SK-N-SH (cell line): ENCODE data around the gene ADH7. TPM values are rescaled to one million over a fixed set of nuclear protein-coding genes. Genes with fewer than 3 reads are reported as not detected.
"Not testable (repeated sequence)": the region's sequence is repeated elsewhere in the genome, so short reads cannot be mapped to it uniquely, and the experiment has no call there.

Source experiments
- CTCF ChIA-PET: fragments of 300-600, 350-600 bp; formaldehyde crosslinking; extraction: SDS; loops from one replicate; lab custom pipeline; 2021; lab: Yijun Ruan, JAX
- POLR2A ChIA-PET: fragments of 350-600 bp; sonication (Branson Sonifier 250); formaldehyde crosslinking; extraction: SDS; loops from one replicate; lab custom pipeline; 2020; ENCODE audit warnings: antibody characterized with exemption, inconsistent platforms; lab: Yijun Ruan, JAX
- DNase-seq: peaks from one replicate; pipeline ENCODE4 v3.0.0; 2012
- H2AFZ ChIP-seq: fragments of 200-600 bp; sonication (generic); 2 replicates; pipeline ENCODE4 v1.8.1; 2016; ENCODE audit warnings: antibody characterized with exemption, mild to moderate bottlenecking, low read depth
- H3F3A ChIP-seq: fragments of 200-600 bp; sonication (generic); replicated peaks from 2 replicates; pipeline ENCODE3; 2016; ENCODE audit warnings: antibody characterized with exemption, mild to moderate bottlenecking; ENCODE audit not compliant: insufficient read depth
- H3K27ac ChIP-seq, 2 experiments: fragments of 200-500 bp in 1 of 2; fragments of 200-600 bp in 1 of 2; sonication (Bioruptor generic) in 1 of 2; sonication (generic), shearing (Covaris generic) in 1 of 2; 2 replicates each; pipeline versions ENCODE4 v1.5.1 to v1.6.1; 2014 to 2016; ENCODE audit warnings: low read depth in 2 of 2, inconsistent platforms in 1 of 2, low read length in 1 of 2, mild to moderate bottlenecking in 1 of 2, mixed read lengths in 1 of 2
- H3K27me3 ChIP-seq: fragments of 200-600 bp; sonication (generic), shearing (Covaris generic); 2 replicates; pipeline ENCODE4 v1.6.1; 2016; ENCODE audit warnings: mixed run types; ENCODE audit not compliant: insufficient read depth
- H3K36me3 ChIP-seq, 2 experiments: fragments of 200-500 bp in 1 of 2; fragments of 200-600 bp in 1 of 2; sonication (Bioruptor generic) in 1 of 2; sonication (generic) in 1 of 2; replicated peaks in 1 of 2; 2 replicates each; pipeline versions ENCODE3 to v1.5.1; 2014 to 2016; ENCODE audit warnings: low read length in 1 of 2, mild to moderate bottlenecking in 1 of 2; ENCODE audit not compliant: insufficient read depth in 2 of 2, control insufficient read depth in 1 of 2
- H3K4me1 ChIP-seq, 2 experiments: fragments of 200-500 bp in 1 of 2; fragments of 200-600 bp in 1 of 2; sonication (Bioruptor generic) in 1 of 2; sonication (generic), shearing (Covaris generic) in 1 of 2; 2 replicates each; pipeline versions ENCODE4 v1.5.1 to v1.6.1; 2014 to 2016; ENCODE audit warnings: low read depth in 1 of 2, low read length in 1 of 2, mixed run types in 1 of 2; ENCODE audit not compliant: insufficient read depth in 2 of 2, control insufficient read depth in 1 of 2
- H3K4me2 ChIP-seq: fragments of 200-600 bp; sonication (generic), shearing (Covaris generic); 2 replicates; pipeline ENCODE4 v1.6.1; 2017; ENCODE audit warnings: mixed run types
- H3K4me3 ChIP-seq, 2 experiments: fragments of 200-500 bp in 1 of 2; fragments of 200-600 bp in 1 of 2; sonication (Bioruptor generic) in 1 of 2; sonication (generic), shearing (Covaris generic) in 1 of 2; 2 replicates each; pipeline versions ENCODE4 v1.5.1 to v1.8.1; 2014 to 2016; ENCODE audit warnings: low read depth in 2 of 2, inconsistent platforms in 1 of 2, low read length in 1 of 2, mild to moderate bottlenecking in 1 of 2, mixed read lengths in 1 of 2, moderate library complexity in 1 of 2
- H3K79me2 ChIP-seq: fragments of 200-600 bp; sonication (generic); 2 replicates; pipeline ENCODE4 v1.8.1; 2017; ENCODE audit warnings: mild to moderate bottlenecking; ENCODE audit not compliant: insufficient read depth
- H3K9ac ChIP-seq: fragments of 200-600 bp; sonication (generic); 2 replicates; pipeline ENCODE4 v1.6.1; 2017; ENCODE audit warnings: mixed run types
- H3K9me2 ChIP-seq: fragments of 200-600 bp; sonication (generic); 2 replicates; pipeline ENCODE4 v1.6.1; 2017; ENCODE audit warnings: mixed run types
- H3K9me3 ChIP-seq: fragments of 200-600 bp; sonication (generic); 2 replicates; pipeline ENCODE4 v1.6.1; 2017; ENCODE audit warnings: mixed run types, mild to moderate bottlenecking, moderate library complexity
- H4K20me1 ChIP-seq: fragments of 200-600 bp; sonication (generic); 2 replicates; pipeline ENCODE4 v1.6.1; 2017; ENCODE audit warnings: mild to moderate bottlenecking, mixed run types; ENCODE audit not compliant: insufficient read depth
- FOSL2 ChIP-seq: IDR thresholded peaks from 2 replicates; pipeline ENCODE4 v1.4.0; 2012; ENCODE audit warnings: low read depth, mild to moderate bottlenecking, moderate library complexity, borderline replicate concordance
- IRF3 ChIP-seq: fragments of 150-350 bp; IDR thresholded peaks from 2 replicates; pipeline ENCODE4 v1.6.1; 2016; ENCODE audit warnings: mild to moderate bottlenecking, low read depth, low read length
- JUND ChIP-seq: IDR thresholded peaks from 2 replicates; pipeline ENCODE4 v1.4.0; 2012
- MEF2A ChIP-seq: IDR thresholded peaks from 2 replicates; pipeline ENCODE4 v1.4.0; 2012; ENCODE audit warnings: low read depth, borderline replicate concordance
- NFIC ChIP-seq: IDR thresholded peaks from 2 replicates; pipeline ENCODE4 v1.4.0; 2012; ENCODE audit warnings: borderline replicate concordance
- POLR2AphosphoS5 ChIP-seq: IDR thresholded peaks from 2 replicates; pipeline ENCODE4 v1.6.1; 2012; ENCODE audit warnings: low read depth, low read length
- RAD21 ChIP-seq: IDR thresholded peaks from 2 replicates; pipeline ENCODE4 v1.6.1; 2012; ENCODE audit warnings: mild to moderate bottlenecking, low read length
- RCOR1 ChIP-seq: fragments of 150-350 bp; IDR thresholded peaks from 2 replicates; pipeline ENCODE4 v1.6.1; 2017; ENCODE audit warnings: antibody characterized with exemption, low read length
- RFX5 ChIP-seq: IDR thresholded peaks from 2 replicates; pipeline ENCODE4 v1.6.1; 2012; ENCODE audit warnings: mild to moderate bottlenecking, improper control_type of control experiment, low read length
- USF1 ChIP-seq: IDR thresholded peaks from 2 replicates; pipeline ENCODE4 v1.4.0; 2012; ENCODE audit warnings: low read depth, borderline replicate concordance
- WGBS: methylation state at CpG from one replicate; pipeline ENCODE4 v1.1.6; 2017; ENCODE audit warnings: low lambda C conversion rate; 5-methylcytosine and 5-hydroxymethylcytosine counted together
- polyA plus RNA-seq, 3 experiments: library from polyadenylated mRNA; depleted of rRNA; stranded (reverse); fragments of >200 nt; gene quantifications; 2 replicates each; pipeline ENCODE4 v1.2.3, GENCODE V29; 2012

The ADH7 gene
- polyA plus RNA-seq, 1 of the 3 experiments (the other 2 are of a cell fraction), result not detected

- H3K9me3 ChIP-seq, result no peaks in the 10 kb centered on the region
- 23% methylated on average over 2 of the region's 2 CpGs for WGBS
- H3K27me3 ChIP-seq, result no peaks in the 10 kb centered on the region
- H3K9me2 ChIP-seq, result no peaks in the 10 kb centered on the region
- H3K4me2 ChIP-seq, result no peak overlapping the region
- no peaks in the 10 kb centered on the region for H3K36me3 ChIP-seq
- H3K9ac ChIP-seq, result no peak overlapping the region
- H3K79me2 ChIP-seq, result no peaks in the 10 kb centered on the region
- H3K4me1 ChIP-seq, result no peaks in the 10 kb centered on the region
- no peak overlapping the region for H3K4me3 ChIP-seq
- H3K27ac ChIP-seq, result no peak overlapping the region
- H4K20me1 ChIP-seq, result no peaks in the 10 kb centered on the region
- no peak for DNase-seq
- ChIA-PET POLR2A (no interaction called here), CTCF (interaction anchor here (1.7 to 5.0 kb wide), 2 partner anchors 12 to 46 kb away, joined by 8 to 26 read pairs; no protein-coding TSS in a partner anchor)
- H2AFZ ChIP-seq, result no peak overlapping the region
- TF ChIP-seq MEF2A, result no peak
- no peak for TF ChIP-seq NFIC
- TF ChIP-seq RFX5, result no peak
- no peaks in the 10 kb centered on the region for H3F3A ChIP-seq
Measured at GRCh38 chr4:99417125-99417524, 18.0 kb downstream of the ADH7 start.

- WGBS, result 65% methylated on average over 8 of the region's 8 CpGs
- H2AFZ ChIP-seq, H3K4me3 ChIP-seq, H4K20me1 ChIP-seq, H3K27ac ChIP-seq, H3K9ac ChIP-seq, H3K4me2 ChIP-seq, POLR2A ChIA-PET, H3K36me3 ChIP-seq, H3K9me3 ChIP-seq, H3K4me1 ChIP-seq, DNase-seq, H3K9me2 ChIP-seq, H3K27me3 ChIP-seq, H3F3A ChIP-seq, H3K79me2 ChIP-seq: not testable (repeated sequence)
- CTCF ChIA-PET, result interaction anchor here (5.0 kb wide), 1 partner anchor 10 kb away, joined by 26 read pairs; no protein-coding TSS in a partner anchor
Measured at GRCh38 chr4:99415762-99416161, 19.4 kb downstream of the ADH7 start.

- H4K20me1 ChIP-seq, H2AFZ ChIP-seq, H3F3A ChIP-seq, H3K36me3 ChIP-seq, H3K27me3 ChIP-seq, H3K9me2 ChIP-seq, H3K4me3 ChIP-seq, DNase-seq, H3K9ac ChIP-seq, H3K9me3 ChIP-seq, H3K27ac ChIP-seq, POLR2A ChIA-PET, H3K4me1 ChIP-seq, H3K4me2 ChIP-seq, H3K79me2 ChIP-seq: not testable (repeated sequence)
- CTCF ChIA-PET, result interaction anchor here (5.0 kb wide), 1 partner anchor 9 kb away, joined by 26 read pairs; no protein-coding TSS in a partner anchor
- 39% methylated on average over 3 of the region's 3 CpGs for WGBS
Measured at GRCh38 chr4:99414902-99415301, 20.2 kb downstream of the ADH7 start.

GRCh38 chr4:99414401-99414800 is 20.7 kb downstream of the ADH7 start:
- H3K4me1 ChIP-seq, result no peaks in the 10 kb centered on the region
- CTCF ChIA-PET, result interaction anchor here (5.0 kb wide), 1 partner anchor 9 kb away, joined by 26 read pairs; no protein-coding TSS in a partner anchor
- no peak overlapping the region for H3K9ac ChIP-seq
- no peak overlapping the region for H2AFZ ChIP-seq
- H3K9me2 ChIP-seq, result no peaks in the 10 kb centered on the region
- H3K9me3 ChIP-seq, result no peaks in the 10 kb centered on the region
- no peaks in the 10 kb centered on the region for H3F3A ChIP-seq
- no peaks in the 10 kb centered on the region for H3K27me3 ChIP-seq
- H3K36me3 ChIP-seq, result no peaks in the 10 kb centered on the region
- H3K27ac ChIP-seq, result no peak overlapping the region
- H4K20me1 ChIP-seq, result no peaks in the 10 kb centered on the region
- no peak for DNase-seq
- TF ChIP-seq JUND (no peak), RAD21 (no peak), FOSL2 (no peak), RCOR1 (no peak), IRF3 (no peak), POLR2AphosphoS5 (no peak), USF1 (no peak)
- TF ChIP-seq, all 33 proteins: peak for 0
- POLR2A ChIA-PET, result no interaction called here
- H3K79me2 ChIP-seq, result no peaks in the 10 kb centered on the region
- H3K4me2 ChIP-seq, result no peak overlapping the region
- no peak overlapping the region for H3K4me3 ChIP-seq
